GM12875 (cell line): Measurements from ENCODE around the gene VSTM2B.
A peak's percentile ranks its signal among the peaks of the same experiment; 100 is the strongest.

Source experiments
- H3K4me3 ChIP-seq: one replicate; pipeline ENCODE4 v1.5.1; 2011; ENCODE audit warnings: low read depth, low read length, control low read depth
- CTCF ChIP-seq: IDR thresholded peaks from 2 replicates; pipeline ENCODE4 v1.5.1; 2011; ENCODE audit warnings: low read depth, mild to moderate bottlenecking, control low read depth, inconsistent platforms, low read length, moderate library complexity, borderline replicate concordance; ENCODE audit not compliant: insufficient read depth

The VSTM2B gene

DNA sequence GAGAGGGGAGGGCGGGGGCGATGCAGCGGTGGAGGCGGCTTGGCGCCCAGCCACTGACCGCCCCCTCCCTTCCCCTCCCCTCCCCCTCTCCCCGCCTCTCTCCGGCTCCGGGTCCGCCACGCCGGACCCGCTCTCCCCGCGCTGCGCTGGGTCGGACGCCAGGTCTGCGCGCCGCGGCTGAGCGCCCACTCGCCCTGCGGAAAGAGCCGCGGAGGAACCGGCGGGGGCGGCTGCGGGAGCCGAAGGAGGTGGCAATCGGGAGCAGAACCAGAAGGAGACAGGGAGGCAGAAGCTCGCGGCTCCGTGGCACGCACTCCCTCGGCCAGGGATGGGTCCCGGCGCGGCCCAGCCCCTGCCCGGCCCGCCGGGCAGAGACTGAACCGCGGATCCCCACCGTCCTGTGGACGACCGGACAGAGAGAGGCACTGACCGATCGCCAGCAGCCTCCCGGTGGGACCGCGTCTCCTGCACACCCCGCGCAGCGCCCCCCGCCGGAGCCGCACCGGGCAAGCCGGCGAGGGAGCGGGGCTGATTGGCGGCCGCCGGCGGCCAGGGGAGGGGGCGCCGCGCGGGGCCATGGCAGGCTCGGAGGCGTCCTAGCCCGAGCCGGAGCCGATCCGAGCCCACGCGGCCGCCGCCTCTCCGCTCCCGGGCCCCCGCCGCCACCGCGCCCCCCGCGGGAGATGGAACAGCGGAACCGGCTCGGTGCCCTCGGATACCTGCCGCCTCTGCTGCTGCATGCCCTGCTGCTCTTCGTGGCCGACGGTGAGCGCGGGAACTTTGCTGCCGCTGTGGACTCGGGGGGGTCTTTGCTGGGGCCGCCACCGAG lies at the start of gene VSTM2B:
Gene VSTM2B, plus strand, starts transcription at position 94 of the 829 bp plus-strand sequence. Its CDS starts 590 bp downstream, at position 684.
- TF ChIP-seq CTCF = no peak
- no peak within 1 kb of the TSS for H3K4me3 ChIP-seq

- TF ChIP-seq CTCF = no peak
- no peak overlapping the region for H3K4me3 ChIP-seq
These were observed 49.3 kb upstream of the VSTM2B start for GRCh38 chr19:29476528-29476927.

DNA sequence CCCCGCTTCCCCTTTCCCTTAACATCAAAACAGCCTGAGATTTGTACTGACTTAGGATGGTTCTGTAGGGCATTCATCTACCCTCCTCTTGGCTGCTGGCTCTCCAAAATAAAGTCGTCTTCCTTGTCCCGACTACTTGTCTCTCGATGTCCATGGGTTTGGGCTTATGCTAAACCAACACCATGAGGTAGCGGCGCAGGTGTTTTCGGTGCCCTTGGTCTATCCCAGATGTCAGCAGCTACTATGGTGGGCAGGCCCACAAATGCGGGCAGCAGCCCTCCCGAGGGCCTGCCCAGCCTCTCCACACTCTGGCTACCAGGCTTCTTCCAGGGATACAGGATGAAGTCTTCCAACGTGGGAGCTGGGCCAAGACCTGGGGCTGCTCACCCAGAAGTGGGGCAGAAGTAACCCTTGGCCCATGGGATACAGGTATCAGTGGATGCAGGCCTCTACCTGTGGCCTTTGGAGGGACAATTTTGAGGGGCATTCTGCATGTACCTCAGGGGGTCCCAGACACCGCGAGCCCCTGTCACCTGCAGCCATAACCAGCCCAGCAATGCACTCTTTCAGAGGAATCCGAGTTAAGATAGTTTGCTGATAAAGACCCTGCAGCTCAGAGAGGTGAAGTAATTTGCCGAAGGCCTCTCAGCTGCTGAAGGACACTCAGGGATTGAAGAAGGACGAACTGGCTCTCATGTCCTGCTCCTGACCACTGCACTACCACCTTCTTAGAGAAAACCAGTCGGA lies 47.8 kb upstream of the VSTM2B start:
- no peak overlapping the region for H3K4me3 ChIP-seq
- TF ChIP-seq CTCF = no peak

DNA sequence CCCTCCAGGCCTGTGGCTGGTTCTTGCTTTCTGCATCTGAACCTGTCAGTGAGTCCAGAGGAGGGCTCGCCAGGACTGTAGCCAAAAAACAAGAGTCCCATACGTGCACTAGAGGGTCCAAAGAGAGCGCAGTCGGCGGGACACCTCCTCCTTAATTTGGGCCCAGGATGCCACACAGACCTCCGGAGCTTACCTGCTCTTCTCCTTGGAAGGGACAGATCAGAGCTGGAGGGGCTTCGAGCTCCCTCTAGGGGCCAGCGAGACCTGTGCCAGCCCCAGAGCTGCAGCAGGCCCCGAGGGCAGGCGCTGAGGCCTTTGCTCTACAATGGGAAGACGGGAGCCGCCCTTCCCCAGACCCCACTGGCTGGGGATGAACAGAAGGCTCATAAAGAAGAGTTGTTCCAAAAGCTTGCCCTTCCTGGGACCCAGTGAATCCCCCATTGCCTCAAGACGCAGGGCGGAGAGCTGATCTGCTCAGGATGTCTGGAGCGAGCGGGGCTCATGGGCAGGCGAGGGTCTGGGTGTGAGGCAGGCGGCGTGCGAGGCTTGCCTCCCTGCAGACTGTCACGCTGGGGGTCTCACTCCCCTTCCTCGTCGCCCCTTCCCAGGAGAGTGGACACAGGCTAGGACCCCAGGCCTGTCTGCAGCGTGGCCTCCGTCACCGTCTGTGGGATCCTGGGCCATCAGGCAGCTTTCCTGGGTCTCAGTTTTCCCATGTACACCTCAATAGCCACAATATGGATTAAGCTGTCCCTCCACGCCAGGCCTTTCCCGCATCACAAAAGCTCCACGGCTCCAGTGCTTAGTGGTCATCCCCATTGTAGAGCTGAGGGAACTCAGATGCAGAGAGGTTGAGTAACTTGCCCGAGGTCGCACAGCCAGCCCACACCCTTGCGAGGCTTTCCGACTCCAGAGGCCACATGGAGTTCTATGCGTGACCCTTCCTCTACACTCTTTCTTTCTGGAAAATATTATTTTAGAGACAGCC lies 46.9 kb upstream of the VSTM2B start:
- H3K4me3 ChIP-seq = no peak overlapping the region
- peak; percentile 64 for TF ChIP-seq CTCF

- TF ChIP-seq CTCF = no peak
- no peak overlapping the region for H3K4me3 ChIP-seq
These were observed 45.9 kb upstream of the VSTM2B start for GRCh38 chr19:29479941-29480340.

GRCh38 chr19:29480507-29480906 lies 45.3 kb upstream of the VSTM2B start:
- TF ChIP-seq CTCF = no peak
- H3K4me3 ChIP-seq = no peak overlapping the region
